GM21381 (cell line): ENCODE data around the gene DAGLA.

Experiments
- ATAC-seq: cut with Tn5 transposase; IDR thresholded peaks from one replicate; pipeline ENCODE4 v1.9.1; 2021; ENCODE audit warnings: mild to moderate bottlenecking, moderate library complexity; ENCODE audit not compliant: unreplicated experiment

The DAGLA gene

GRCh38 chr11:61728066-61728939 is 48.1 kb downstream of the DAGLA start:
- ATAC-seq = no peak

- no peak for ATAC-seq
Measured at GRCh38 chr11:61728940-61729219, 48.7 kb downstream of the DAGLA start.

GRCh38 chr11:61730240-61730994 is 50.2 kb downstream of the DAGLA start:
- ATAC-seq = no peak

GRCh38 chr11:61731211-61731951 is 51.2 kb downstream of the DAGLA start:
- ATAC-seq = no peak

- ATAC-seq = no peak
Measured at GRCh38 chr11:61731952-61732675, 51.9 kb downstream of the DAGLA start.

GRCh38 chr11:61732705-61733104 is 52.5 kb downstream of the DAGLA start:
- ATAC-seq = no peak

- no peak for ATAC-seq
Measured at GRCh38 chr11:61733120-61733978, 53.2 kb downstream of the DAGLA start.

- ATAC-seq = no peak
Measured at GRCh38 chr11:61734767-61735166, 54.6 kb downstream of the DAGLA start.

- no peak for ATAC-seq
Measured at GRCh38 chr11:61735391-61735790, 55.2 kb downstream of the DAGLA start.

GRCh38 chr11:61736310-61736709 is 56.1 kb downstream of the DAGLA start:
- ATAC-seq = no peak

GRCh38 chr11:61737131-61737530 is 56.9 kb downstream of the DAGLA start:
- no peak for ATAC-seq

GRCh38 chr11:61737636-61738386 is 57.6 kb downstream of the DAGLA start:
- no peak for ATAC-seq

GRCh38 chr11:61738776-61739175 is 58.6 kb downstream of the DAGLA start:
- ATAC-seq = no peak

GRCh38 chr11:61739413-61739812 is 59.2 kb downstream of the DAGLA start:
- ATAC-seq = no peak

GRCh38 chr11:61739966-61740365 is 59.8 kb downstream of the DAGLA start:
- ATAC-seq = no peak

- ATAC-seq = no peak
Measured at GRCh38 chr11:61742391-61742790, 62.2 kb downstream of the DAGLA start.

- ATAC-seq = no peak
Measured at GRCh38 chr11:61743486-61744095, 63.4 kb downstream of the DAGLA start.

- ATAC-seq = no peak
Measured at GRCh38 chr11:61744181-61744580, 64.0 kb downstream of the DAGLA start.

GRCh38 chr11:61744609-61745156 is 64.5 kb downstream of the DAGLA start:
- ATAC-seq = no peak
